HepG2 (cell line): ENCODE measurements around the gene PRKG1. TPM values are rescaled to one million over a fixed set of nuclear protein-coding genes. Genes with fewer than 3 reads are reported as not detected.

Experiments
- ATAC-seq: fragments of 200-7000 bp; cut with Tn5 transposase; 3 replicates; pipeline ENCODE4 v1.9.1; 2020; ENCODE audit warnings: mild to moderate bottlenecking, moderate library complexity
- BruUV-seq: library from RNA; stranded (reverse); fragments of 400-500 nt; replicated peaks from 2 replicates; lab custom pipeline; 2021; lab: Mats Ljungman, UMichigan
- CTCF ChIA-PET: fragments of 300-600 bp; formaldehyde crosslinking; extraction: SDS; loops from one replicate; lab custom pipeline; 2021; ENCODE audit warnings: low total read pairs, inconsistent platforms, low intra/inter-chr PET ratio; lab: Yijun Ruan, JAX
- POLR2A ChIA-PET: fragments of 350-600 bp; sonication (Branson Sonifier 250); formaldehyde crosslinking; loops from one replicate; lab custom pipeline; 2020; ENCODE audit warnings: antibody characterized with exemption, inconsistent platforms; lab: Yijun Ruan, JAX
- DNase-seq: peaks from one replicate; pipeline ENCODE4 v3.0.0-alpha.2; 2015; ENCODE audit warnings: low spot score
- FAIRE-seq: peaks from 3 replicates; lab custom pipeline; 2011; peaks lifted over from hg19 to GRCh38; lab: Jason Lieb, UNC
- H2AFZ ChIP-seq: one replicate; pipeline ENCODE4 v1.6.1; 2011; ENCODE audit warnings: low read length, inconsistent platforms
- H3K27ac ChIP-seq: fragments of 300-600 bp; 3 replicates; pipeline ENCODE4 v1.8.0; 2011; ENCODE audit warnings: mixed run types, mild to moderate bottlenecking, mixed read lengths, low read length, inconsistent platforms; ENCODE audit not compliant: insufficient read depth; ENCODE audit errors: extremely low read length
- H3K27me3 ChIP-seq, 2 experiments: fragments of 200-600 bp in 1 of 2; 2 replicates in 1 of 2; 3 replicates in 1 of 2; pipeline versions ENCODE4 v1.6.0 to v1.8.0; 2011; ENCODE audit warnings: low read length in 2 of 2, mild to moderate bottlenecking in 2 of 2, moderate library complexity in 2 of 2, inconsistent platforms in 1 of 2; ENCODE audit not compliant: insufficient read depth in 2 of 2, control insufficient read depth in 1 of 2
- H3K36me3 ChIP-seq, 2 experiments: fragments of 200-600 bp in 1 of 2; replicated peaks in 1 of 2; 2 replicates in 1 of 2; 3 replicates in 1 of 2; pipeline versions ENCODE4 v1.5.1 to v1.8.0; 2011; ENCODE audit warnings: low read length in 2 of 2, inconsistent platforms in 1 of 2; ENCODE audit not compliant: insufficient read depth in 2 of 2, control insufficient read depth in 1 of 2
- H3K4me1 ChIP-seq: 2 replicates; pipeline ENCODE4 v1.5.1; 2012; ENCODE audit warnings: low read length, inconsistent platforms; ENCODE audit not compliant: insufficient read depth
- H3K4me2 ChIP-seq: 2 replicates; pipeline ENCODE4 v1.6.0; 2011; ENCODE audit warnings: low read depth, low read length, inconsistent platforms
- H3K4me3 ChIP-seq, 3 experiments: fragments of 200-600 bp in 1 of 3; sonication (generic), shearing (Covaris generic) in 1 of 3; replicated peaks in 1 of 3; 2 replicates each; pipeline ENCODE4 v1.5.1; 2011 to 2016; ENCODE audit warnings: low read length in 3 of 3, inconsistent platforms in 2 of 3, low read depth in 2 of 3, mild to moderate bottlenecking in 2 of 3, control low read depth in 1 of 3, mixed read lengths in 1 of 3; ENCODE audit not compliant: insufficient read depth in 1 of 3
- H3K79me2 ChIP-seq: one replicate; pipeline ENCODE4 v1.6.1; 2011; ENCODE audit warnings: low read length, inconsistent platforms; ENCODE audit not compliant: insufficient read depth
- H3K9ac ChIP-seq: 2 replicates; pipeline ENCODE4 v1.6.0; 2011; ENCODE audit warnings: mild to moderate bottlenecking, low read depth, low read length, inconsistent platforms; ENCODE audit not compliant: insufficient read depth
- H3K9me3 ChIP-seq: 2 replicates; pipeline ENCODE4 v1.5.1; 2012; ENCODE audit warnings: mild to moderate bottlenecking, low read length
- H4K20me1 ChIP-seq: 2 replicates; pipeline ENCODE4 v1.6.0; 2011; ENCODE audit warnings: inconsistent platforms, mild to moderate bottlenecking, low read length, moderate library complexity; ENCODE audit not compliant: insufficient read depth
- CC2D1A ChIP-seq: sonication (generic); formaldehyde crosslinking; IDR thresholded peaks from 2 replicates; pipeline ENCODE4 v1.8.1; 2023; ENCODE audit warnings: mild to moderate bottlenecking, missing genetic modification reagents
- EZH2 ChIP-seq: conservative IDR thresholded peaks from 2 replicates; pipeline ENCODE4 v1.6.1; 2012; ENCODE audit warnings: mild to moderate bottlenecking, low read depth, low read length, moderate library complexity
- HNRNPK ChIP-seq: fragments of 200-400 bp; formaldehyde crosslinking; IDR thresholded peaks from 2 replicates; pipeline ENCODE4 v1.6.1; 2018; ENCODE audit warnings: low read length, low read depth, moderate library complexity, mild to moderate bottlenecking; ENCODE audit not compliant: poor library complexity, severe bottlenecking
- KAT2B ChIP-seq: fragments of 150-350 bp; IDR thresholded peaks from 2 replicates; pipeline ENCODE4 v1.6.1; 2014; ENCODE audit warnings: low read depth, low read length, borderline replicate concordance
- MAZ ChIP-seq, 2 experiments: sonication (generic) in 1 of 2; formaldehyde crosslinking in 1 of 2; IDR thresholded peaks; 2 replicates each; pipeline versions ENCODE4 v1.5.0 to v1.6.1; 2012 to 2020; ENCODE audit warnings: low read depth in 2 of 2, mild to moderate bottlenecking in 2 of 2, borderline replicate concordance in 1 of 2, improper control_type of control experiment in 1 of 2, low read length in 1 of 2, missing genetic modification reagents in 1 of 2, moderate library complexity in 1 of 2
- NCOA1 ChIP-seq: sonication (generic); formaldehyde crosslinking; IDR thresholded peaks from 2 replicates; pipeline ENCODE4 v1.9.0; 2021; ENCODE audit warnings: missing genetic modification reagents
- SP5 ChIP-seq: IDR thresholded peaks from 2 replicates; pipeline ENCODE4 v1.6.1; 2016; ENCODE audit warnings: low read depth, borderline replicate concordance
- TEAD3 ChIP-seq: optimal IDR thresholded peaks from 2 replicates; pipeline ENCODE3; 2016; ENCODE audit warnings: borderline replicate concordance
- ZNF253 ChIP-seq: sonication (generic); formaldehyde crosslinking; IDR thresholded peaks from 2 replicates; pipeline ENCODE4 v1.8.0; 2022; ENCODE audit warnings: mild to moderate bottlenecking, missing genetic modification reagents, borderline replicate concordance
- ZNF550 ChIP-seq: sonication (generic); formaldehyde crosslinking; IDR thresholded peaks from 2 replicates; pipeline ENCODE4 v1.4.0; 2020; ENCODE audit warnings: mild to moderate bottlenecking, missing genetic modification reagents, borderline replicate concordance
- ZNF569 ChIP-seq: sonication (generic); formaldehyde crosslinking; IDR thresholded peaks from 2 replicates; pipeline ENCODE4 v1.5.0; 2020; ENCODE audit warnings: mild to moderate bottlenecking, missing genetic modification reagents, moderate library complexity, borderline replicate concordance
- ZSCAN12 ChIP-seq: sonication (generic); formaldehyde crosslinking; IDR thresholded peaks from 2 replicates; pipeline ENCODE4 v1.9.0; 2021; ENCODE audit warnings: mild to moderate bottlenecking, missing genetic modification reagents
- WGBS: methylation state at CpG from one replicate; pipeline ENCODE4 v1.1.6; 2017; ENCODE audit warnings: low lambda C conversion rate; 5-methylcytosine and 5-hydroxymethylcytosine counted together
- in situ Hi-C: cut with HindIII; loops from 2 replicates; pipeline ENCODE4 v1.10.0; 2017; ENCODE audit warnings: low pct_unique_long_range_greater_than_20kb; ENCODE audit not compliant: extremely low pct_ligation_motif_present
- intact Hi-C: fragments of 100-400 bp; cut with micrococcal nuclease; formaldehyde crosslinking; loops from one replicate; pipeline ENCODE4 v1.10.0; 2022; ENCODE audit not compliant: unreplicated experiment
- polyA plus RNA-seq, 8 experiments: library from polyadenylated mRNA; depleted of rRNA in 3 of 8; stranded (reverse) in 7 of 8; unstranded in 1 of 8; fragments of >200 nt; fragmentation: Illumina TruSeq in 4 of 8; extraction: Trizol in 4 of 8; gene quantifications; 2 replicates each; pipeline versions ENCODE4 v1.2.1 to v1.2.3, GENCODE V29; 2011 to 2016; ENCODE audit warnings: low read depth in 4 of 8, missing spikeins in 1 of 8, mixed read lengths in 1 of 8; ENCODE audit not compliant: insufficient read depth in 1 of 8
- total RNA-seq, 5 experiments: library from RNA; depleted of rRNA; stranded (reverse); fragments of >200 nt; fragmentation: Illumina TruSeq; extraction: Trizol; gene quantifications; 2 replicates each; pipeline ENCODE4 v1.2.3, GENCODE V29; 2016; ENCODE audit warnings: low read depth in 1 of 5
- TF ChIP-seq, protein P1 (sequence below): sonication (generic); IDR thresholded peaks from 2 replicates; pipeline ENCODE4 v1.6.1; 2016; ENCODE audit warnings: low read depth, borderline replicate concordance
- TF ChIP-seq, protein P2 (sequence below): sonication (generic); formaldehyde crosslinking; IDR thresholded peaks from 2 replicates; pipeline ENCODE4 v1.4.0; 2020; ENCODE audit warnings: missing genetic modification reagents
- TF ChIP-seq, protein P3 (sequence below): IDR thresholded peaks from 2 replicates; pipeline ENCODE4 v1.6.1; 2016; ENCODE audit warnings: missing biosample characterization, missing genetic modification reagents, low read depth
- TF ChIP-seq, protein P4 (sequence below): sonication (generic); formaldehyde crosslinking; IDR thresholded peaks from 2 replicates; pipeline ENCODE4 v1.4.0; 2020; ENCODE audit warnings: mild to moderate bottlenecking, missing genetic modification reagents
- TF ChIP-seq, protein P5 (sequence below): sonication (generic); formaldehyde crosslinking; IDR thresholded peaks from 2 replicates; pipeline ENCODE4 v1.8.1; 2023; ENCODE audit warnings: mild to moderate bottlenecking, missing genetic modification reagents, borderline replicate concordance

PRKG1 gene
- total and polyA plus RNA-seq, 2 of the 13 experiments (the other 11 are each of a cell fraction or from before 2014, with no cell fraction given): 0.01 TPM; not detected in 1

DNA sequence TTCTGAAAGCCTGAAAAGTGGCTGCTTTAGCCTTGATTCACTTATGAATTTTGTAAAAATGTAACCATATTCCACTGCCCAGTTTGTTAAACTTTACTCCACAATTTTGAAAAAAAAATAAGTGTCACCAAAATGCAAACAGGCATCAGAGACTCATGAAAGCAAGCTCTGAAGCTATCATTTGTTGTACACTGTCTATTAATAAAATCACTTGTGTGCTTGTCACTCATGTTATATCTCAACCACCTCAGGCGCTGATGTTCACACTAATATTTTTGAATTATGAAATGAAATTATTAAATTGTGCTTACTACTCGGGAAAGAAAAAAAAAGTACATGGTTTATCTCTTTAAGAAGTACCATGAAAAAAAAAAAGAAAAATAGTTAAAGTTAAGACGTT is 1205.3 kb downstream of the PRKG1 start:
- no TSS peak for BruUV-seq
- DNase-seq (no peak), ATAC-seq (no peak), FAIRE-seq (no peak)
- in situ Hi-C loops (no loop called here), intact Hi-C loops (no loop called here)
- Histone ChIP-seq H3K4me2 (no peak overlapping the region), H3K9me3 (no peaks in the 10 kb centered on the region), H3K4me3 (no peak overlapping the region), H3K9ac (no peak overlapping the region), H3K4me1 (no peaks in the 10 kb centered on the region), H2AFZ (no peak overlapping the region), H3K36me3 (no peaks in the 10 kb centered on the region), H3K27ac (no peak overlapping the region), H3K27me3 (no peaks in the 10 kb centered on the region), H3K79me2 (no peaks in the 10 kb centered on the region), H4K20me1 (no peaks in the 10 kb centered on the region)
- ChIA-PET CTCF (no interaction called here), POLR2A (no interaction called here)
- 19% methylated on average over 3 of the region's 3 CpGs for WGBS
- TF ChIP-seq, protein P1, sequence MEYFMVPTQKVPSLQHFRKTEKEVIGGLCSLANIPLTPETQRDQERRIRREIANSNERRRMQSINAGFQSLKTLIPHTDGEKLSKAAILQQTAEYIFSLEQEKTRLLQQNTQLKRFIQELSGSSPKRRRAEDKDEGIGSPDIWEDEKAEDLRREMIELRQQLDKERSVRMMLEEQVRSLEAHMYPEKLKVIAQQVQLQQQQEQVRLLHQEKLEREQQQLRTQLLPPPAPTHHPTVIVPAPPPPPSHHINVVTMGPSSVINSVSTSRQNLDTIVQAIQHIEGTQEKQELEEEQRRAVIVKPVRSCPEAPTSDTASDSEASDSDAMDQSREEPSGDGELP: no peak
- TF ChIP-seq HNRNPK: no peak
- TF ChIP-seq CC2D1A (CRISPR knock-in tag): no peak
- TF ChIP-seq ZNF253 (CRISPR knock-in tag): no peak
- TF ChIP-seq SP5 (CRISPR knock-in tag): no peak
- TF ChIP-seq TEAD3 (CRISPR knock-in tag): no peak
- TF ChIP-seq, protein P2, sequence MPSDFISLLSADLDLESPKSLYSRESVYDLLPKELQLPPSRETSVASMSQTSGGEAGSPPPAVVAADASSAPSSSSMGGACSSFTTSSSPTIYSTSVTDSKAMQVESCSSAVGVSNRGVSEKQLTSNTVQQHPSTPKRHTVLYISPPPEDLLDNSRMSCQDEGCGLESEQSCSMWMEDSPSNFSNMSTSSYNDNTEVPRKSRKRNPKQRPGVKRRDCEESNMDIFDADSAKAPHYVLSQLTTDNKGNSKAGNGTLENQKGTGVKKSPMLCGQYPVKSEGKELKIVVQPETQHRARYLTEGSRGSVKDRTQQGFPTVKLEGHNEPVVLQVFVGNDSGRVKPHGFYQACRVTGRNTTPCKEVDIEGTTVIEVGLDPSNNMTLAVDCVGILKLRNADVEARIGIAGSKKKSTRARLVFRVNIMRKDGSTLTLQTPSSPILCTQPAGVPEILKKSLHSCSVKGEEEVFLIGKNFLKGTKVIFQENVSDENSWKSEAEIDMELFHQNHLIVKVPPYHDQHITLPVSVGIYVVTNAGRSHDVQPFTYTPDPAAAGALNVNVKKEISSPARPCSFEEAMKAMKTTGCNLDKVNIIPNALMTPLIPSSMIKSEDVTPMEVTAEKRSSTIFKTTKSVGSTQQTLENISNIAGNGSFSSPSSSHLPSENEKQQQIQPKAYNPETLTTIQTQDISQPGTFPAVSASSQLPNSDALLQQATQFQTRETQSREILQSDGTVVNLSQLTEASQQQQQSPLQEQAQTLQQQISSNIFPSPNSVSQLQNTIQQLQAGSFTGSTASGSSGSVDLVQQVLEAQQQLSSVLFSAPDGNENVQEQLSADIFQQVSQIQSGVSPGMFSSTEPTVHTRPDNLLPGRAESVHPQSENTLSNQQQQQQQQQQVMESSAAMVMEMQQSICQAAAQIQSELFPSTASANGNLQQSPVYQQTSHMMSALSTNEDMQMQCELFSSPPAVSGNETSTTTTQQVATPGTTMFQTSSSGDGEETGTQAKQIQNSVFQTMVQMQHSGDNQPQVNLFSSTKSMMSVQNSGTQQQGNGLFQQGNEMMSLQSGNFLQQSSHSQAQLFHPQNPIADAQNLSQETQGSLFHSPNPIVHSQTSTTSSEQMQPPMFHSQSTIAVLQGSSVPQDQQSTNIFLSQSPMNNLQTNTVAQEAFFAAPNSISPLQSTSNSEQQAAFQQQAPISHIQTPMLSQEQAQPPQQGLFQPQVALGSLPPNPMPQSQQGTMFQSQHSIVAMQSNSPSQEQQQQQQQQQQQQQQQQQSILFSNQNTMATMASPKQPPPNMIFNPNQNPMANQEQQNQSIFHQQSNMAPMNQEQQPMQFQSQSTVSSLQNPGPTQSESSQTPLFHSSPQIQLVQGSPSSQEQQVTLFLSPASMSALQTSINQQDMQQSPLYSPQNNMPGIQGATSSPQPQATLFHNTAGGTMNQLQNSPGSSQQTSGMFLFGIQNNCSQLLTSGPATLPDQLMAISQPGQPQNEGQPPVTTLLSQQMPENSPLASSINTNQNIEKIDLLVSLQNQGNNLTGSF (CRISPR knock-in tag): no peak
- TF ChIP-seq, protein P3, sequence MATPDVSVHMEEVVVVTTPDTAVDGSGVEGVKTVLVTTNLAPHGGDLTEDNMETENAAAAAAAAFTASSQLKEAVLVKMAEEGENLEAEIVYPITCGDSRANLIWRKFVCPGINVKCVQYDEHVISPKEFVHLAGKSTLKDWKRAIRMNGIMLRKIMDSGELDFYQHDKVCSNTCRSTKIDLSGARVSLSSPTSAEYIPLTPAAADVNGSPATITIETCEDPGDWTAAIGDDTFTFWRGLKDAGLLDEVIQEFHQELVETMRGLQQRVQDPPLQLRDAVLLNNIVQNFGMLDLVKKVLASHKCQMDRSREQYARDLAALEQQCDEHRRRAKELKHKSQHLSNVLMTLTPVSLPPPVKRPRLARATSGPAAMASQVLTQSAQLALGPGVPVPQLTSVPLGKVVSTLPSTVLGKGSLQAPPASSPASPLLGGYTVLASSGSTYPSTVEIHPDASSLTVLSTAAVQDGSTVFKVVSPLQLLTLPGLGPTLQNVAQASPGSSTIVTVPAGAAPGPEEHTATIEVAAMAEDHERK (CRISPR knock-in tag): no peak
- no peak for TF ChIP-seq EZH2
- TF ChIP-seq MAZ (IDR thresholded peaks at IDR 0.05; ENCODE audit: borderline replicate concordance, low read depth, low read length): no peak
- TF ChIP-seq MAZ (CRISPR knock-in tag; IDR thresholded peaks at IDR 0.05; ENCODE audit: low read depth): no peak
- TF ChIP-seq ZSCAN12: no peak
- no peak for TF ChIP-seq NCOA1
- TF ChIP-seq ZNF569 (CRISPR knock-in tag): no peak
- TF ChIP-seq, protein P4, sequence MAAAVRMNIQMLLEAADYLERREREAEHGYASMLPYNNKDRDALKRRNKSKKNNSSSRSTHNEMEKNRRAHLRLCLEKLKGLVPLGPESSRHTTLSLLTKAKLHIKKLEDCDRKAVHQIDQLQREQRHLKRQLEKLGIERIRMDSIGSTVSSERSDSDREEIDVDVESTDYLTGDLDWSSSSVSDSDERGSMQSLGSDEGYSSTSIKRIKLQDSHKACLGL (CRISPR knock-in tag): no peak
- TF ChIP-seq KAT2B: no peak
- TF ChIP-seq ZNF550 (CRISPR knock-in tag): no peak
- TF ChIP-seq, protein P5, sequence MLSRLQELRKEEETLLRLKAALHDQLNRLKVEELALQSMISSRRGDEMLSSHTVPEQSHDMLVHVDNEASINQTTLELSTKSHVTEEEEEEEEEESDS (CRISPR knock-in tag): no peak
